ENCODE data around the gene CYP27C1. TPM values are rescaled to one million over a fixed set of nuclear protein-coding genes. Genes with fewer than 3 reads are reported as not detected.
A peak's percentile ranks its signal among the peaks of the same experiment; 100 is the strongest.

Gene CYP27C1
- total RNA-seq, 1 experiment from 2014 or later, result 2.9 TPM

- in situ Hi-C loops (cut with HindIII; ENCODE audit: low pct_unique_long_range_greater_than_20kb, low sequenced_read_pairs), result no loop called here
- peak; percentile 75 for DNase-seq (ENCODE audit: low read depth)
Observed at GRCh38 chr2:127197475-127198385, 22.4 kb downstream of the CYP27C1 start.

GRCh38 chr2:127196998-127197397 lies 23.1 kb downstream of the CYP27C1 start:
- in situ Hi-C loops (cut with HindIII; ENCODE audit: low pct_unique_long_range_greater_than_20kb, low sequenced_read_pairs), result no loop called here
- peak; percentile 25 for DNase-seq (ENCODE audit: low read depth)

- DNase-seq (ENCODE audit: low read depth), result no peak
- in situ Hi-C loops (cut with HindIII; ENCODE audit: low pct_unique_long_range_greater_than_20kb, low sequenced_read_pairs), result no loop called here
Observed at GRCh38 chr2:127196549-127196948, 23.6 kb downstream of the CYP27C1 start.

GRCh38 chr2:127195140-127196074 lies 24.7 kb downstream of the CYP27C1 start:
- DNase-seq (ENCODE audit: low read depth), result no peak
- in situ Hi-C loops (cut with HindIII; ENCODE audit: low pct_unique_long_range_greater_than_20kb, low sequenced_read_pairs), result no loop called here

GRCh38 chr2:127194447-127194846 lies 25.7 kb downstream of the CYP27C1 start:
- in situ Hi-C loops (cut with HindIII; ENCODE audit: low pct_unique_long_range_greater_than_20kb, low sequenced_read_pairs), result no loop called here
- no peak for DNase-seq (ENCODE audit: low read depth)

GRCh38 chr2:127193967-127194280 lies 26.2 kb downstream of the CYP27C1 start:
- DNase-seq (ENCODE audit: low read depth), result no peak
- in situ Hi-C loops (cut with HindIII; ENCODE audit: low pct_unique_long_range_greater_than_20kb, low sequenced_read_pairs), result no loop called here

- in situ Hi-C loops (cut with HindIII; ENCODE audit: low pct_unique_long_range_greater_than_20kb, low sequenced_read_pairs), result no loop called here
- no peak for DNase-seq (ENCODE audit: low read depth)
Observed at GRCh38 chr2:127193164-127193966, 26.7 kb downstream of the CYP27C1 start.

GRCh38 chr2:127191331-127192219 lies 28.5 kb downstream of the CYP27C1 start:
- DNase-seq (ENCODE audit: low read depth), result no peak
- in situ Hi-C loops (cut with HindIII; ENCODE audit: low pct_unique_long_range_greater_than_20kb, low sequenced_read_pairs), result no loop called here

GRCh38 chr2:127188797-127189196 lies 31.3 kb downstream of the CYP27C1 start:
- in situ Hi-C loops (cut with HindIII; ENCODE audit: low pct_unique_long_range_greater_than_20kb, low sequenced_read_pairs), result no loop called here
- no peak for DNase-seq (ENCODE audit: low read depth)

- DNase-seq (ENCODE audit: low read depth), result no peak
- in situ Hi-C loops (cut with HindIII; ENCODE audit: low pct_unique_long_range_greater_than_20kb, low sequenced_read_pairs), result no loop called here
Observed at GRCh38 chr2:127187831-127188230, 32.3 kb downstream of the CYP27C1 start.

GRCh38 chr2:127187081-127187775 lies 32.9 kb downstream of the CYP27C1 start:
- in situ Hi-C loops (cut with HindIII; ENCODE audit: low pct_unique_long_range_greater_than_20kb, low sequenced_read_pairs), result no loop called here
- no peak for DNase-seq (ENCODE audit: low read depth)

- DNase-seq (ENCODE audit: low read depth), result no peak
- in situ Hi-C loops (cut with HindIII; ENCODE audit: low pct_unique_long_range_greater_than_20kb, low sequenced_read_pairs), result no loop called here
Observed at GRCh38 chr2:127185705-127186104, 34.4 kb downstream of the CYP27C1 start.

GRCh38 chr2:127185093-127185492 lies 35.0 kb downstream of the CYP27C1 start:
- DNase-seq (ENCODE audit: low read depth), result no peak
- in situ Hi-C loops (cut with HindIII; ENCODE audit: low pct_unique_long_range_greater_than_20kb, low sequenced_read_pairs), result no loop called here

GRCh38 chr2:127183771-127184170 lies 36.3 kb downstream of the CYP27C1 start:
- DNase-seq (ENCODE audit: low read depth), result no peak
- in situ Hi-C loops (cut with HindIII; ENCODE audit: low pct_unique_long_range_greater_than_20kb, low sequenced_read_pairs), result no loop called here

- in situ Hi-C loops (cut with HindIII; ENCODE audit: low pct_unique_long_range_greater_than_20kb, low sequenced_read_pairs), result no loop called here
- no peak for DNase-seq (ENCODE audit: low read depth)
Observed at GRCh38 chr2:127182626-127183458, 37.3 kb downstream of the CYP27C1 start.

- in situ Hi-C loops (cut with HindIII; ENCODE audit: low pct_unique_long_range_greater_than_20kb, low sequenced_read_pairs), result no loop called here
- DNase-seq (ENCODE audit: low read depth), result no peak
Observed at GRCh38 chr2:127181851-127182250, 38.2 kb downstream of the CYP27C1 start.

Data from Caki2 (cell line).